Mucosa of descending colon (tissue), 3 donors: ENCODE measurements around the gene PMPCA. TPM values are rescaled to one million over a fixed set of nuclear protein-coding genes. Genes with fewer than 3 reads are reported as not detected.
"Not testable (repeated sequence)": the region's sequence is repeated elsewhere in the genome, so short reads cannot be mapped to it uniquely, and the experiment has no call there.

Experiments
- ATAC-seq: fragments of 200-7000 bp; cut with Tn5 transposase; one replicate; pipeline ENCODE4 v1.9.1; 2020; ENCODE audit warnings: mild to moderate bottlenecking, moderate library complexity
- DNase-seq, 3 donors: peaks; one replicate each; pipeline ENCODE4 v3.0.0-alpha.2; 2020
- H3K36me3 ChIP-seq: fragments of 200-600 bp; one replicate; pipeline ENCODE4 v1.8.0; 2021; ENCODE audit warnings: low read depth, mild to moderate bottlenecking
- H3K4me1 ChIP-seq: fragments of 200-600 bp; one replicate; pipeline ENCODE4 v1.8.0; 2021; ENCODE audit warnings: low read depth, mild to moderate bottlenecking
- H3K4me3 ChIP-seq: fragments of 200-600 bp; one replicate; pipeline ENCODE4 v1.8.0; 2021; ENCODE audit warnings: mild to moderate bottlenecking
- H3K9me3 ChIP-seq: fragments of 200-600 bp; one replicate; pipeline ENCODE4 v1.8.0; 2021; ENCODE audit warnings: mild to moderate bottlenecking
- intact Hi-C, 2 donors: fragments of 100-400 bp; cut with DNase I in 1 of 2; cut with micrococcal nuclease in 1 of 2; formaldehyde crosslinking; loops; one replicate each; pipeline versions ENCODE4 v1.11.0 to v1.11.1; 2022; cut with DNase I, micrococcal nuclease
- total RNA-seq, 3 donors: library from RNA; stranded (reverse); fragmentation: NEBNext Ultra II Directional in 2 of 3; extraction: Animal tissue kit (Norgen Biotek cat#: 25700) in 2 of 3; gene quantifications; one replicate each; pipeline versions ENCODE4 v1.2.1 to v1.2.4, GENCODE V29; 2021 to 2023
- TF ChIP-seq, protein P1 (sequence below): fragments of 200-600 bp; IDR thresholded peaks from one replicate; pipeline ENCODE4 v1.8.0; 2022; ENCODE audit warnings: antibody characterized with exemption, mild to moderate bottlenecking
- donor health status: DM: no; HTN: no; CAD: no; lungs with moderate emphysema.
- donor health status: DM: no; HTN: no; CAD: no.
- donor health status: DM: no; HTN: yes; CAD: no.

The PMPCA gene
- total RNA-seq, 3 donors from 2014 or later = 42.1 to 50.7 (median 45.1) TPM

DNA sequence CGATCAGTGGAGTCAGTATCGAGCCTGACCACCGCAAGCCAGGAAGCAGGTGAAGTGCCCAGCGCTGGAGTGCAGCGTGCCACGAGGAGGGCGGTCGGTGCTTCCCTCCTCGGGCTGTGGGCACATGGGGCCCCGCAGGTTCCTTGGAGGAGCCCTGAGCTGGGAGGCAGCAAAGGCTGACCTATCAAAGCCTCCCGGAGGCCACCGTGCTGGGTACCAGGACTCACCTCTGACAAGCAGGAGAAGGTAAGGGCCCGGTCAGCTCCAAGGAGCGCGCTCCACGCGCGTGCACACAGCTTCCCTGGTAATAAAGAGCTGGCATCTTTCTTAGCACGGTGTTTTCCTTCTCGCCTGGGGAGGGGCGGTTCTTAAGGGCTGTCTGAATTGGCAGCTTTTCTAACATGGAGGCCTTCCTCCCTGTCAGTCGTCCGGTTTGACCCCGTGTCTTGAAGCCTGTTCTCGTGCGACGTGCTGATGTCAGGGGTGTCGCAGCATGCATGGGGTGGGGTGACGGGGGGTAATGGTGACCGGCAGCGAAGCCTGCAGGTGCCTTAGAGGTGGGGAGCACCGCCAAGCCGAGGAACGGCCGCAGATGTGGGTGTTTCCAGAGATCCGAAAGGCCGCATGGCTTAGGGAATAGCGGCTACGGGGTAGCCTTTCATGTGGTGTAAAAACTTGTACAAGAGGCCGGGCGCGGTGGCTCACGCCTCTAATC, 13.1 kb downstream of the PMPCA start:
- intact Hi-C loops = no loop called here
- no peaks in the 10 kb centered on the region for H3K9me3 ChIP-seq
- H3K4me3 ChIP-seq = no peak overlapping the region
- ATAC-seq = no peak
- H3K4me1 ChIP-seq = no peaks in the 10 kb centered on the region
- peaks cover 3% of the 10 kb centered on the region for H3K36me3 ChIP-seq
- DNase-seq = no peak
- TF ChIP-seq, protein P1, sequence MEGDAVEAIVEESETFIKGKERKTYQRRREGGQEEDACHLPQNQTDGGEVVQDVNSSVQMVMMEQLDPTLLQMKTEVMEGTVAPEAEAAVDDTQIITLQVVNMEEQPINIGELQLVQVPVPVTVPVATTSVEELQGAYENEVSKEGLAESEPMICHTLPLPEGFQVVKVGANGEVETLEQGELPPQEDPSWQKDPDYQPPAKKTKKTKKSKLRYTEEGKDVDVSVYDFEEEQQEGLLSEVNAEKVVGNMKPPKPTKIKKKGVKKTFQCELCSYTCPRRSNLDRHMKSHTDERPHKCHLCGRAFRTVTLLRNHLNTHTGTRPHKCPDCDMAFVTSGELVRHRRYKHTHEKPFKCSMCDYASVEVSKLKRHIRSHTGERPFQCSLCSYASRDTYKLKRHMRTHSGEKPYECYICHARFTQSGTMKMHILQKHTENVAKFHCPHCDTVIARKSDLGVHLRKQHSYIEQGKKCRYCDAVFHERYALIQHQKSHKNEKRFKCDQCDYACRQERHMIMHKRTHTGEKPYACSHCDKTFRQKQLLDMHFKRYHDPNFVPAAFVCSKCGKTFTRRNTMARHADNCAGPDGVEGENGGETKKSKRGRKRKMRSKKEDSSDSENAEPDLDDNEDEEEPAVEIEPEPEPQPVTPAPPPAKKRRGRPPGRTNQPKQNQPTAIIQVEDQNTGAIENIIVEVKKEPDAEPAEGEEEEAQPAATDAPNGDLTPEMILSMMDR = no peak

DNA sequence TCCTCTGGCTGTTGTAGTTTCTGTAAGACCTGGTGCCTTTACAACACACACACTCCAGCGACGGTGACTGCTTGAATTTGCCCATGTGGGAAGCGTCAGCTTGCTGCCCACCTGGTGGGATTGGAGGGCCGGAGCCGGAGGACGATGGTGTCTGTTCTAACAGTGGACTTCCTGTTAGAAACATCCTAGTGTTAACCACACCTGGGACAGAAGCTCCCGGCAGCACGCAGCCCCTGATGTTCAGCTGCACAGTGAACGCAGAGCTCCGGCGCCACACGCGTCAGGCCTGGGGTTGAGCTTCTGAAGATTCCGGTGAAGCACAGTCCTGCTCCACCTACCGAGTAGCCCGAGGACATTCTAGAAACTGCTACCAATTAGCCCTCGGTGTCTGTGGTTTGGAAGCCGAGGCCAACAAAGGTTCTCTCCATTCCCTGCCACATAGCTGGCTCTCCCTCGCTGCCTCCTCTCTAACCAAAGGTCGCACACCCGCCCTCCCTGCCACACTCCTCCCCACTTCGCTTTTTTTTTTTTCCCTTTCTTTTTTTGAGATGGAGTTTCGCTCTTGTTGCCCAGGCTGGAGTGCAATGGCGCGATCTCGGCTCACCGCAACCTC, 14.4 kb downstream of the PMPCA start:
- ATAC-seq (no peak), DNase-seq (no peak)
- Histone ChIP-seq H3K36me3 (no peaks in the 10 kb centered on the region), H3K4me1 (no peaks in the 10 kb centered on the region), H3K4me3 (no peak overlapping the region), H3K9me3 (no peaks in the 10 kb centered on the region)
- TF ChIP-seq, protein P1 = no peak
- intact Hi-C loops = no loop called here

DNA sequence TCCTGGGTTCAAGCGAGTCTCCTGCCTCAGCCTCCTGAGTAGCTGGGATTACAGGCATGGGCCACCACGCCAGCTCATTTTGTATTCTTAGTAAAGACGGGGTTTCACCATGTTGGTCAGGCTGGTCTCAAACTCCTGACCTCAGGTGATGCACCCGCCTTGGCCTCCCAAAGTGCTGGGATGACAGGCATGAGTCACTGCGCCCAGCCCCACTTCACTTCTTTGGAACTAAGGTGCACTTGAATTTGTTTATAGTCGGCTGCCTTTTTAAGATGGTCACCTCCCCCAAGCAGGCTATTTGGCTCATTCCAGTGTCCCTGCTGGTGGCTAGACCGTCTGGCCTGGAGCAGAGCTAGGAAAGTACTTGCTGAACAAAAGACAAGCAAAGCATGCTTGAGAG, 14.9 kb downstream of the PMPCA start:
- H3K4me1 ChIP-seq, H3K4me3 ChIP-seq, DNase-seq, H3K9me3 ChIP-seq, intact Hi-C loops, H3K36me3 ChIP-seq, ATAC-seq: not testable (repeated sequence)

DNA sequence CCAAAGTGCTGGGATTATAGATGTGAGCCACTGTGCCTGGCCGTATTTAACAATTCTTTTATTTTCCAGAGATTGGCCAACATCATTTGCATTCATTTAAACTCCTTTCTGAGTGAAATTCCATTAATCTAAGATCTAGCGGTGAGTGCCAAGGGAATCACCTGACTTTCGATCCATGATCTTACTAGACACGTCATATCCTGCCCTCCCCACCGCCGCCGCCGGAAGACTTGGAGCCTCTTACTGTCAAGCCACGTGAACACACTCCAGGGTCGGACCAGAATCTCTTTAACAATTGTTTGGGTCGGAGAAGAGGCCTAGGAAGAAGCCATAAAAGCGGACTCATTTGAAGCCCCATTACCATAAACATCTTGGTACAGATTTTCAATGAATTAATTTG, 16.3 kb downstream of the PMPCA start:
- no peak for ATAC-seq
- Histone ChIP-seq H3K4me3 (no peak overlapping the region), H3K9me3 (no peaks in the 10 kb centered on the region), H3K4me1 (no peaks in the 10 kb centered on the region), H3K36me3 (no peaks in the 10 kb centered on the region)
- DNase-seq = no peak
- intact Hi-C loops = no loop called here
- TF ChIP-seq, protein P1 = no peak

DNA sequence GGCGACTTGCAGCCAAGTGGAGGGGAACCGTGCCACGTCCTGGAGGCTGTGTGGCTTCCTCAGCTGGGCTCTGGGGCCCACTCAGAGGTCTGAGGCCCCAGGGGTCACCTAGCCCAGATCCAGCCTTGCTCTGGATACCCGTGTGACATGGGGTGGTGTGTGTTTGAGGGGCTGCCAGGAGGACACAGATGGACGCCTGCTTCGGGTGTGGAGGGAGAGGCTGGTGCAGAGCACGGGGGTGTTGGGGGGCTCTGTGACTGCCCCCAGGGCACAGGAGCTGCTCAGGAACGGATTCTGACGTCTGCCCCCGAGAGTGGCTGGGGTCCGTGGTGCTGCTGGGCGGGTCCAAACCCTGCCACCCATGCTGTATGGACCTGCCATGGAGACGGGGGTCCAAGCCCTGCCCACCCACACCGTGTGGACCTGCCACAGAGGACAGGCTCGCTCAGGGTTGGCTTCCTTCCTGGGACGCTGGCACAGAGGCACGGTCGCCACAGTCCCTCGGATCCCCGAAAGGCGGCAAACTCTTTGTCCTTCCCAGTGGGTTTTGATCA, 18.7 kb downstream of the PMPCA start:
- TF ChIP-seq, protein P1 = no peak
- H3K36me3 ChIP-seq = no peaks in the 10 kb centered on the region
- H3K4me1 ChIP-seq = no peaks in the 10 kb centered on the region
- no peak overlapping the region for H3K4me3 ChIP-seq
- intact Hi-C loops = no loop called here
- no peaks in the 10 kb centered on the region for H3K9me3 ChIP-seq
- no peak for DNase-seq
- ATAC-seq = no peak
